H9 (cell line): ENCODE results near the gene BCL2L2. TPM values are rescaled to one million over a fixed set of nuclear protein-coding genes. Genes with fewer than 3 reads are reported as not detected.

Source experiments
- DNase-seq: peaks from one replicate; pipeline ENCODE4 v3.0.0-alpha.2; 2017
- H2AFZ ChIP-seq: one replicate; pipeline ENCODE4 v1.6.1; 2013; ENCODE audit warnings: mild to moderate bottlenecking, low read length, control low read depth, moderate library complexity
- H2AK5ac ChIP-seq: 2 replicates; pipeline ENCODE4 v1.6.1; 2013; ENCODE audit warnings: low read length, control low read depth, mixed read lengths; ENCODE audit not compliant: insufficient read length
- H2BK120ac ChIP-seq: one replicate; pipeline ENCODE4 v1.6.1; 2013; ENCODE audit warnings: low read depth, mild to moderate bottlenecking, low read length, control low read depth, inconsistent platforms; ENCODE audit not compliant: poor library complexity, severe bottlenecking
- H2BK12ac ChIP-seq: 2 replicates; pipeline ENCODE4 v1.6.1; 2013; ENCODE audit warnings: low read length, control low read depth, mixed read lengths, low read depth; ENCODE audit not compliant: insufficient read length
- H2BK15ac ChIP-seq: 2 replicates; pipeline ENCODE4 v1.6.1; 2013; ENCODE audit warnings: low read depth, low read length, control low read depth
- H2BK20ac ChIP-seq: one replicate; pipeline ENCODE4 v1.6.1; 2013; ENCODE audit warnings: low read depth, mild to moderate bottlenecking, low read length, control low read depth, inconsistent platforms; ENCODE audit not compliant: poor library complexity, severe bottlenecking
- H2BK5ac ChIP-seq: 2 replicates; pipeline ENCODE4 v1.6.1; 2013; ENCODE audit warnings: low read length, control low read depth, mixed read lengths; ENCODE audit not compliant: insufficient read length
- H3K14ac ChIP-seq: 2 replicates; pipeline ENCODE4 v1.6.1; 2013; ENCODE audit warnings: low read length, control low read depth; ENCODE audit not compliant: insufficient read depth
- H3K18ac ChIP-seq: 2 replicates; pipeline ENCODE4 v1.6.1; 2013; ENCODE audit warnings: low read depth, mild to moderate bottlenecking, mixed read lengths, low read length, control low read depth; ENCODE audit not compliant: insufficient read length
- H3K23ac ChIP-seq: 2 replicates; pipeline ENCODE4 v1.6.1; 2013; ENCODE audit warnings: low read length, control low read depth, mixed read lengths, low read depth; ENCODE audit not compliant: insufficient read length
- H3K23me2 ChIP-seq: 2 replicates; pipeline ENCODE4 v1.6.1; 2013; ENCODE audit warnings: low read depth, mild to moderate bottlenecking, mixed read lengths, low read length, control low read depth; ENCODE audit not compliant: insufficient read length, poor library complexity, severe bottlenecking
- H3K27ac ChIP-seq: 2 replicates; pipeline ENCODE4 v1.5.1; 2013; ENCODE audit warnings: low read length, control low read depth, mixed read lengths, low read depth; ENCODE audit not compliant: insufficient read length
- H3K27me3 ChIP-seq: 2 replicates; pipeline ENCODE4 v1.6.1; 2013; ENCODE audit warnings: low read length, control low read depth, inconsistent platforms; ENCODE audit not compliant: insufficient read depth
- H3K4ac ChIP-seq: 2 replicates; pipeline ENCODE4 v1.6.1; 2013; ENCODE audit warnings: low read depth, mild to moderate bottlenecking, control low read depth, inconsistent platforms, low read length, moderate library complexity
- H3K4me1 ChIP-seq: 2 replicates; pipeline ENCODE4 v1.6.1; 2013; ENCODE audit warnings: low read length, control low read depth, inconsistent platforms; ENCODE audit not compliant: insufficient read depth
- H3K4me2 ChIP-seq: 2 replicates; pipeline ENCODE4 v1.6.1; 2013; ENCODE audit warnings: low read length, control low read depth, mixed read lengths; ENCODE audit not compliant: insufficient read length, insufficient read depth
- H3K56ac ChIP-seq: 2 replicates; pipeline ENCODE4 v1.6.1; 2013; ENCODE audit warnings: low read depth, mild to moderate bottlenecking, mixed read lengths, low read length, control low read depth; ENCODE audit not compliant: insufficient read length
- H3K79me1 ChIP-seq: 2 replicates; pipeline ENCODE4 v1.6.1; 2013; ENCODE audit warnings: low read depth, mild to moderate bottlenecking, moderate library complexity, low read length, control low read depth, inconsistent platforms; ENCODE audit not compliant: insufficient read depth, poor library complexity, severe bottlenecking
- H3K79me2 ChIP-seq: 2 replicates; pipeline ENCODE4 v1.6.1; 2013; ENCODE audit warnings: low read length, control low read depth, inconsistent platforms; ENCODE audit not compliant: insufficient read depth
- H3K9ac ChIP-seq: 2 replicates; pipeline ENCODE4 v1.6.1; 2013; ENCODE audit warnings: low read length, control low read depth, mixed read lengths; ENCODE audit not compliant: insufficient read length; ENCODE audit errors: extremely low read depth
- H3K9me3 ChIP-seq: one replicate; pipeline ENCODE4 v1.6.1; 2013; ENCODE audit warnings: low read depth, low read length, inconsistent platforms; ENCODE audit not compliant: control insufficient read depth
- H3T11ph ChIP-seq: one replicate; pipeline ENCODE4 v1.6.1; 2013; ENCODE audit warnings: mild to moderate bottlenecking, low read length, control low read depth, inconsistent platforms
- H4K20me1 ChIP-seq: one replicate; pipeline ENCODE4 v1.6.1; 2013; ENCODE audit not compliant: control insufficient read depth, insufficient read length, insufficient read depth
- H4K5ac ChIP-seq: 2 replicates; pipeline ENCODE4 v1.6.1; 2013; ENCODE audit warnings: low read depth, mild to moderate bottlenecking, mixed read lengths, low read length, control low read depth; ENCODE audit not compliant: insufficient read length
- H4K8ac ChIP-seq: replicated peaks from 2 replicates; pipeline ENCODE4 v1.6.1; 2013; ENCODE audit warnings: low read length, control low read depth, mixed read lengths, low read depth; ENCODE audit not compliant: insufficient read length
- H4K91ac ChIP-seq: 2 replicates; pipeline ENCODE4 v1.6.1; 2013; ENCODE audit warnings: low read depth, mild to moderate bottlenecking, moderate library complexity, mixed read lengths, low read length, control low read depth; ENCODE audit not compliant: insufficient read length
- H3K27ac Mint-ChIP-seq, 3 experiments: 2 replicates in 2 of 3; 3 replicates in 1 of 3; pipeline ENCODE4 v1.8.0; 2020 to 2021; ENCODE audit warnings: mixed read lengths in 3 of 3, mild to moderate bottlenecking in 1 of 3, moderate library complexity in 1 of 3
- H3K27me3 Mint-ChIP-seq: 2 replicates; pipeline ENCODE4 v1.8.0; 2021; ENCODE audit warnings: low read depth, mild to moderate bottlenecking, moderate library complexity, mixed read lengths
- H3K36me3 Mint-ChIP-seq, 3 experiments: 2 replicates in 2 of 3; 3 replicates in 1 of 3; pipeline ENCODE4 v1.8.0; 2020 to 2021; ENCODE audit warnings: low read depth in 3 of 3, mixed read lengths in 3 of 3; ENCODE audit not compliant: insufficient read depth in 1 of 3
- H3K4me1 Mint-ChIP-seq, 2 experiments: 2 replicates each; pipeline ENCODE4 v1.8.0; 2020; ENCODE audit warnings: mixed read lengths in 2 of 2
- H3K4me3 Mint-ChIP-seq, 2 experiments: 2 replicates in 1 of 2; 3 replicates in 1 of 2; pipeline ENCODE4 v1.8.0; 2020 to 2021; ENCODE audit warnings: mild to moderate bottlenecking in 2 of 2, mixed read lengths in 2 of 2, moderate library complexity in 1 of 2
- H3K9me3 Mint-ChIP-seq, 2 experiments: 2 replicates in 1 of 2; 3 replicates in 1 of 2; pipeline ENCODE4 v1.8.0; 2020; ENCODE audit warnings: mild to moderate bottlenecking in 2 of 2, mixed read lengths in 2 of 2, moderate library complexity in 1 of 2
- WGBS: extraction: QIAGEN DNeasy Blood & Tissue Kit; methylation state at CpG from one replicate; pipeline ENCODE4 v1.1.7; 2013; ENCODE audit warnings: missing lambda C conversion rate, low lambda C conversion rate, mixed read lengths; ENCODE audit not compliant: insufficient read length; ENCODE audit errors: extremely low coverage; 5-methylcytosine and 5-hydroxymethylcytosine counted together
- total RNA-seq: library from RNA; stranded (reverse); gene quantifications from 2 replicates; pipeline ENCODE4 v1.2.1, GENCODE V29; 2021
- TF ChIP-seq, protein P1 (sequence below): fragments of 200-600 bp; sonication (generic); conservative IDR thresholded peaks from 3 replicates; pipeline ENCODE4 v1.8.0; 2021; ENCODE audit warnings: antibody characterized with exemption, mild to moderate bottlenecking

BCL2L2 gene
- total RNA-seq, 1 experiment from 2014 or later: 8.4 TPM

DNA sequence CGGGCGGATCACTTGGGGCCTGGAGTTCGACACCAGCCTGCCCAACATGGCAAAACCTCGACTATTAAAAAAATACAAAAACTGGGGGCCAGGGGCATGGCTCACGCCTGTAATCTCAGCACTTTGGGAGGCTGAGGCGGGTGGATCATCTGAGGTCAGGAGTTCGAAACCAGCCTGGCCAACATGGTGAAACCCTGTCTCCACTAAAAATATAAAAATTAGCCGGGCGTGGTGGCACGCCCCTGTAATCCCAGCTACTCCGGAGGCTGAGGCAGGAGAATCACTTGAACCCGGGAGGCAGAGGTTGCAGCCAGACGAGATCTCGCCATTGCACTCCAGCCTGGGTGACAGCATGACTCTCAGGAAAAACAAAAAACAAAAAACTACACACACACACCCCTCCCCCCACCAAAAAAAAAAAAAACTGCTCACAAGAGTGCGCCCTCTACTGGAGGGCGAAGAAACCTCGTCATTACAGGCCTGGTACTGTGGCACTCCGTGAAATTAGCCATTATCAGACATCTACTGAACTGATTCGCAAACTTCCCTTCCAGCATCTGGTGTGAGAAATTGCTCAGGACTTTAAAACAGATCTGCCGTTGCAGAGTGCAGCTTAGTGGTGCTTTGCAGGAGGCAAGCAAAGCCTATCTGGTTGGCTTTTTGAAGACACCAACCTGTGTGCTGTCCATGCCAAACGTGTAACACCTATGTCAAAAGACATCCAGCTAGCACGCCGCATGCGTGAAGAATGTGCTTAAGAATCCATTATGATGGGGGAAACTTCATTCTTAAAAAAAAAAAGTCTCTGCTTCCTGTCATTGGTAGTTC, 11.7 kb upstream of the BCL2L2 start:
- Histone ChIP-seq H2BK15ac (no peak overlapping the region), H4K5ac (no peak overlapping the region), H3K23me2 (no peaks in the 10 kb centered on the region), H2BK5ac (no peak overlapping the region), H3K79me1 (no peaks in the 10 kb centered on the region), H2BK20ac (no peak overlapping the region), H2BK12ac (no peak overlapping the region), H2AFZ (no peak overlapping the region), H3K4ac (no peak overlapping the region), H3T11ph (no peak overlapping the region), H3K23ac (no peak overlapping the region), H3K79me2 (no peaks in the 10 kb centered on the region), H3K27me3 (peaks cover 56% of the 10 kb centered on the region), H3K27ac (no peak overlapping the region), H2AK5ac (no peak overlapping the region), H3K56ac (no peak overlapping the region), H3K14ac (no peak overlapping the region), H3K4me2 (no peak overlapping the region), H4K91ac (no peak overlapping the region), H2BK120ac (no peak overlapping the region), H3K18ac (no peak overlapping the region), H4K8ac (no peak overlapping the region), H3K4me1 (no peaks in the 10 kb centered on the region), H3K9ac (no peak overlapping the region), H3K9me3 (no peaks in the 10 kb centered on the region), H4K20me1 (no peaks in the 10 kb centered on the region)
- peak overlapping the region in 1 of 2 experiments; percentile 63; a peak in 2 of 5 replicates for H3K4me3 Mint-ChIP-seq
- peaks cover 99% of the 10 kb centered on the region for H3K27me3 Mint-ChIP-seq
- TF ChIP-seq, protein P1, sequence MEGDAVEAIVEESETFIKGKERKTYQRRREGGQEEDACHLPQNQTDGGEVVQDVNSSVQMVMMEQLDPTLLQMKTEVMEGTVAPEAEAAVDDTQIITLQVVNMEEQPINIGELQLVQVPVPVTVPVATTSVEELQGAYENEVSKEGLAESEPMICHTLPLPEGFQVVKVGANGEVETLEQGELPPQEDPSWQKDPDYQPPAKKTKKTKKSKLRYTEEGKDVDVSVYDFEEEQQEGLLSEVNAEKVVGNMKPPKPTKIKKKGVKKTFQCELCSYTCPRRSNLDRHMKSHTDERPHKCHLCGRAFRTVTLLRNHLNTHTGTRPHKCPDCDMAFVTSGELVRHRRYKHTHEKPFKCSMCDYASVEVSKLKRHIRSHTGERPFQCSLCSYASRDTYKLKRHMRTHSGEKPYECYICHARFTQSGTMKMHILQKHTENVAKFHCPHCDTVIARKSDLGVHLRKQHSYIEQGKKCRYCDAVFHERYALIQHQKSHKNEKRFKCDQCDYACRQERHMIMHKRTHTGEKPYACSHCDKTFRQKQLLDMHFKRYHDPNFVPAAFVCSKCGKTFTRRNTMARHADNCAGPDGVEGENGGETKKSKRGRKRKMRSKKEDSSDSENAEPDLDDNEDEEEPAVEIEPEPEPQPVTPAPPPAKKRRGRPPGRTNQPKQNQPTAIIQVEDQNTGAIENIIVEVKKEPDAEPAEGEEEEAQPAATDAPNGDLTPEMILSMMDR: peak; percentile 85
- no CpG with 5 or more reads among the region's 24 CpGs for WGBS
- H3K9me3 Mint-ChIP-seq: peaks cover 0 to 5% of the 10 kb centered on the region in 2 experiments; a peak in 1 of 5 replicates
- peaks cover 15 to 21% of the 10 kb centered on the region in 2 experiments for H3K4me1 Mint-ChIP-seq
- H3K36me3 Mint-ChIP-seq: peaks cover 0 to 10% (median 0%) of the 10 kb centered on the region in 3 experiments; a peak in 1 of 7 replicates
- H3K27ac Mint-ChIP-seq: no peak overlapping the region
- peak; percentile 43 for DNase-seq
